Breast epithelium (tissue), 3 donors: Measurements from ENCODE around the gene OR52R1.

Source experiments
- CTCF ChIP-seq, 3 donors: fragments of 450-650 bp; IDR thresholded peaks; one replicate each; pipeline ENCODE4 v1.5.1; 2016 to 2017; ENCODE audit warnings: antibody characterized with exemption in 3 of 3, mild to moderate bottlenecking in 3 of 3, moderate library complexity in 3 of 3
- POLR2A ChIP-seq: fragments of 450-650 bp; IDR thresholded peaks from one replicate; pipeline ENCODE4 v1.6.1; 2016; ENCODE audit warnings: antibody characterized with exemption, mild to moderate bottlenecking, moderate library complexity

GRCh38 chr11:4798427-4799183 is 5.6 kb downstream of the OR52R1 start:
- TF ChIP-seq POLR2A: no peak
- no peak for TF ChIP-seq CTCF (IDR thresholded peaks at IDR 0.05)
